ENCODE measurements around the gene ALKBH8. TPM values are rescaled to one million over a fixed set of nuclear protein-coding genes. Genes with fewer than 3 reads are reported as not detected.

ALKBH8 gene
- total and polyA plus RNA-seq, 3 donors from 2014 or later: 5.3 to 12.1 (median 7.8) TPM

Other genes with a start within 250 kb of the ALKBH8 start
- gene CWF19L2, start 107.9 kb downstream of the ALKBH8 start, total RNA-seq: 10 to 100 TPM; 22.9 to 26.0 TPM
- gene CWF19L2, start 107.9 kb downstream of the ALKBH8 start, polyA plus RNA-seq (ENCODE audit: insufficient read depth, low read depth, low replicate concordance): 3.7 TPM
- 10 to 100 TPM in 1 of 2 donors, 1 to 10 TPM in 1; 8.7 to 11.1 TPM for gene ELMOD1, start 25.4 kb upstream of the ALKBH8 start, total RNA-seq
- gene ELMOD1, start 25.4 kb upstream of the ALKBH8 start, polyA plus RNA-seq (ENCODE audit: insufficient read depth, low read depth, low replicate concordance): 5.6 TPM
- not detected for gene SLN, start 146.3 kb upstream of the ALKBH8 start, total RNA-seq
- 31.6 TPM for gene SLN, start 146.3 kb upstream of the ALKBH8 start, polyA plus RNA-seq (ENCODE audit: insufficient read depth, low read depth, low replicate concordance)